Neural crest cell (in vitro differentiated cells): ENCODE measurements around the gene ACVR1C. TPM values are rescaled to one million over a fixed set of nuclear protein-coding genes. Genes with fewer than 3 reads are reported as not detected.

Experiments used
- DNase-seq: peaks from one replicate; pipeline ENCODE4 v3.0.0; 2021; ENCODE audit warnings: low read depth, mixed read lengths, low spot score
- H3K27ac Mint-ChIP-seq: one replicate; pipeline ENCODE4 v1.8.0; 2021; ENCODE audit warnings: mild to moderate bottlenecking, mixed read lengths; ENCODE audit not compliant: unreplicated experiment
- H3K27me3 Mint-ChIP-seq: 2 replicates; pipeline ENCODE4 v1.8.0; 2021; ENCODE audit warnings: low read depth, mild to moderate bottlenecking, mixed read lengths
- H3K36me3 Mint-ChIP-seq: 2 replicates; pipeline ENCODE4 v1.8.0; 2021; ENCODE audit warnings: low read depth, mild to moderate bottlenecking, mixed read lengths
- H3K4me1 Mint-ChIP-seq: 2 replicates; pipeline ENCODE4 v1.8.0; 2021; ENCODE audit warnings: mixed read lengths
- H3K4me3 Mint-ChIP-seq: one replicate; pipeline ENCODE4 v1.8.0; 2021; ENCODE audit warnings: mild to moderate bottlenecking, mixed read lengths
- H3K9me3 Mint-ChIP-seq: 2 replicates; pipeline ENCODE4 v1.8.0; 2021; ENCODE audit warnings: mixed read lengths
- total RNA-seq: library from RNA; stranded (reverse); gene quantifications from 2 replicates; pipeline ENCODE4 v1.2.1, GENCODE V29; 2021
- TF ChIP-seq, protein P1 (sequence below): fragments of 200-600 bp; sonication (generic); conservative IDR thresholded peaks from 2 replicates; pipeline ENCODE4 v1.5.0; 2021; ENCODE audit warnings: antibody characterized with exemption, mild to moderate bottlenecking

ACVR1C gene
- total RNA-seq, 1 donor from 2014 or later: 0.26 TPM

DNA sequence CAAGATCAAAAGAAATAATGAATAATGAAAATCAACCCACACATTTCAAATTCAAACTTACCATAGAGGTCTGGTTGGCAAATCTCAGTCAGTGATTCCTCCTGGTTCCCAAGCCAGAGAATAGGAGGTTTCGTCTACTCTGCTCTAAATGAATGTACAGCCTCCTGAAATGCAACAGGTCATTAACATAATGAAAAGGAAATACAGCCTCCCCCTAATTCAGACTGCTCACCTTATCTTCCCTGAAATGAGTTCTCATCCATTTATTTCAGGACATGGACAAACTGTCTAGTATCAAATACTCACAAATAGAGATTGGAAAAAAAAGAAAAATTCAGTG lies 141.4 kb downstream of the ACVR1C start:
- Mint-ChIP-seq H3K27ac (no peak overlapping the region), H3K9me3 (no peaks in the 10 kb centered on the region), H3K36me3 (no peaks in the 10 kb centered on the region), H3K4me3 (no peak overlapping the region), H3K4me1 (peaks cover 13% of the 10 kb centered on the region), H3K27me3 (peaks cover 22% of the 10 kb centered on the region)
- no peak for DNase-seq
- TF ChIP-seq, protein P1, sequence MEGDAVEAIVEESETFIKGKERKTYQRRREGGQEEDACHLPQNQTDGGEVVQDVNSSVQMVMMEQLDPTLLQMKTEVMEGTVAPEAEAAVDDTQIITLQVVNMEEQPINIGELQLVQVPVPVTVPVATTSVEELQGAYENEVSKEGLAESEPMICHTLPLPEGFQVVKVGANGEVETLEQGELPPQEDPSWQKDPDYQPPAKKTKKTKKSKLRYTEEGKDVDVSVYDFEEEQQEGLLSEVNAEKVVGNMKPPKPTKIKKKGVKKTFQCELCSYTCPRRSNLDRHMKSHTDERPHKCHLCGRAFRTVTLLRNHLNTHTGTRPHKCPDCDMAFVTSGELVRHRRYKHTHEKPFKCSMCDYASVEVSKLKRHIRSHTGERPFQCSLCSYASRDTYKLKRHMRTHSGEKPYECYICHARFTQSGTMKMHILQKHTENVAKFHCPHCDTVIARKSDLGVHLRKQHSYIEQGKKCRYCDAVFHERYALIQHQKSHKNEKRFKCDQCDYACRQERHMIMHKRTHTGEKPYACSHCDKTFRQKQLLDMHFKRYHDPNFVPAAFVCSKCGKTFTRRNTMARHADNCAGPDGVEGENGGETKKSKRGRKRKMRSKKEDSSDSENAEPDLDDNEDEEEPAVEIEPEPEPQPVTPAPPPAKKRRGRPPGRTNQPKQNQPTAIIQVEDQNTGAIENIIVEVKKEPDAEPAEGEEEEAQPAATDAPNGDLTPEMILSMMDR: no peak

DNA sequence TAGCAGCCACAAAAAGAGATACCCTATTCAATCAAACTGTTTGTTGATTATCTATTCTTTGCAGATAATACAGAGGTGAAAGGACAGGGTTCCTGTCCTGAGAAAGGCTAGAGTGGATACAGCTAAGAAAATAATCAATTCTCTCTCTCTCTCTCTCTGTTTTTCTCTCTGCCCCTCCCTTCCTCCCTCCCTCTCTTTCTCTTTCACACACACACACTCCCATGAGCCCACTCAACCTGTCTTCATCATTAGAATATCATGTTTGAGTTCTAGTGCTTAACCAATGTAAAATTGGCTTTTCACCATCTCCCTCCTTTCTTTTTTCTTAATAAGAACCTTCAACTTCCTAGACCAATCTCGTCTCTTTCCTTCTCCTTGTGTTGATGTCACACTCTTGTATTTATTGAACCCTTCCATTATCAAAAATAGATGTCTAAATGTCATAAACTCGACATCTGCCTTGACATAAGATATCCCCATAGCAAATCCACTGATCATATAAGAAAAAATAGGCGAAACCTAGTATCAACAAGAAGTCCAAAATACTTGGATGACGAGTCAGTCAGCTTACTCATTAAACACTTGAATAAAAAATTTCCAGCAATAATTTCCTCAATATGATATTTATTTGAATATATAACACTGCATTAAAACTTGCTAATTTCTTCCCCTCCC lies 141.9 kb downstream of the ACVR1C start:
- TF ChIP-seq, protein P1: no peak
- H3K36me3 Mint-ChIP-seq: no peaks in the 10 kb centered on the region
- H3K4me1 Mint-ChIP-seq: peaks cover 13% of the 10 kb centered on the region
- H3K9me3 Mint-ChIP-seq: no peaks in the 10 kb centered on the region
- no peak overlapping the region for H3K4me3 Mint-ChIP-seq
- no peak for DNase-seq
- peaks cover 18% of the 10 kb centered on the region for H3K27me3 Mint-ChIP-seq
- H3K27ac Mint-ChIP-seq: no peak overlapping the region

DNA sequence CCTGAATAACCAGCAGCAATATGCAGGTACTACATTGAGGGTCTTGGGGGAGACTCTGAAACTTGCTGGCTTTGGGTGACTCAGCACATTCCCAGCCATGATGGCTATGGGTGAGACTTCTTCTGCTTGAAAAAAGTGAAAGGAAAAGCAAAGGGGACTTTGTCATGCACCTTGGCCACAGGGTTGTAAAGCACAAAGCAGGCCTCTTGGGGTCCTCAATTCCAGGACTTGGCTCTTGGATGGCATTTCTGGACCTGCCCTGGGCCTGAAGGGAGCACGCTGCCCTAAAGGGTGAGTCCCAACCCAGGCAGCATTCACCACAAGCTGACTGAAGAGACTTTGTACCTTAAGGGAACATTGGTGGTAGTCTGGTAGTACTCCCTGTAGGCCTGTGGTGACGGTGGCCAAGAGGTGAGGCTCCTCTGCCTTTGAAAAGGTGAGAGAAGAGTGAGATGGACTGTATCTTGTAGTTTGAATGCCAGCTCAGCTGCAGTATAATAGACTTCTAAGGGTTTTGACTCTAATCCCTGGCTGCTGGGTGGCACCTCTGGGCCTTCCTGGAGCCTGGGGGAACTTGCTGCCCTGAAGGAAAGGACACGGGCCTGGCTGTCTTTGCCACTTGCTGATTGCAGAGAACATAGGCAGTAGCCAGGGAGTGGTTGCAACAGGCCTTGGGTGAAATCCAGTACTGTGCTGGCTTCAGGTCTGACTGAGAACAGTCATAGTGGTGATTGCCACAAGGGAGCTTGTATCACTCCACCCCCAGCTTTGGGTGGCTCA lies 148.3 kb downstream of the ACVR1C start:
- Mint-ChIP-seq H3K4me1 (no peaks in the 10 kb centered on the region), H3K9me3 (peaks cover 8% of the 10 kb centered on the region), H3K27ac (no peak overlapping the region), H3K4me3 (no peak overlapping the region), H3K36me3 (no peaks in the 10 kb centered on the region), H3K27me3 (no peaks in the 10 kb centered on the region)
- no peak for DNase-seq
- TF ChIP-seq, protein P1: no peak

DNA sequence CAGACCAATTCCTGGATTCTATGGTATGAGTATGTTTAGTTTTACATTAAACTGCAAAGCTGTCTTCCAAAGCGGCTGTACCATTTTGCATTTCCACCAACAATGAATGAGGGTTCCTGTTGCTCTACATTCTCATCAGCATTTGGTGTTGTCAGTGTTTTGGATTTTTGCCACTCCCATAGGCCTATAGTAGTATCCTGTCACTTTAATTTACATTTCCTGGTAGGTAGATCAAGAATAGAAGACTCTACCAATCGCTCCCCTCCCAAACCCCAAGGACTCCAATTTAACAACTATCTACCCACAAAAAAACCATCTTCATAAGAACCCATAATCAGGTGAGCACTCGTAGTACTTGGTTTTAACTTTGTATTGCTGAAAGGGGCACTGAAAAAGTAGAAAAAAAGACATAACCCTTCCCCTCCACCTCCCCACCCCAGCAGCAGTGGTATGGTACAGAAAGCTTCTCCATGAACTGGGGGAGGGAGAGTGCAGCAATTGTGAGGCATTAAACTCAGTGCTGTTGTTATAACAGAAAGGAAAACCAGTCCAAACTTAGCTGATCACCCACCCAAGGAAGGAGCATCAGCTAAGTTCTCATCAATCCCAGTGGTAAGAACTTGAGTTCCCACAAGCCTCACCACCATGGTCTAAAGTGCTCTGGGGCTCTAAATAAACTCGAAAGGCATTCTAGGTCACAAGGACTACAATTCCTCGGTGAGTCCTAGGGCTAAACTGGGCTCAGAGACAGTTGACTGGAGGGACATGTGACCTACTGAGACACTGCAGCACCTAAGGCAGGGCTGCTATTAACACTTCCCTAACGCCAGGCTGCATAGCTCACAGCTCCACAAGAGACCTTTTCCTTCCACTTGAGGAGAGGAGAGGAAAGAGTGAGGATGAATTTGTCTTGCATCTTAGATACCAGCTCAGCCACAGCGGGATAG lies 149.3 kb downstream of the ACVR1C start:
- no peaks in the 10 kb centered on the region for H3K4me1 Mint-ChIP-seq
- H3K27ac Mint-ChIP-seq: no peak overlapping the region
- H3K9me3 Mint-ChIP-seq: peaks cover 8% of the 10 kb centered on the region
- no peak overlapping the region for H3K4me3 Mint-ChIP-seq
- H3K36me3 Mint-ChIP-seq: no peaks in the 10 kb centered on the region
- no peak for DNase-seq
- TF ChIP-seq, protein P1: no peak
- no peaks in the 10 kb centered on the region for H3K27me3 Mint-ChIP-seq

DNA sequence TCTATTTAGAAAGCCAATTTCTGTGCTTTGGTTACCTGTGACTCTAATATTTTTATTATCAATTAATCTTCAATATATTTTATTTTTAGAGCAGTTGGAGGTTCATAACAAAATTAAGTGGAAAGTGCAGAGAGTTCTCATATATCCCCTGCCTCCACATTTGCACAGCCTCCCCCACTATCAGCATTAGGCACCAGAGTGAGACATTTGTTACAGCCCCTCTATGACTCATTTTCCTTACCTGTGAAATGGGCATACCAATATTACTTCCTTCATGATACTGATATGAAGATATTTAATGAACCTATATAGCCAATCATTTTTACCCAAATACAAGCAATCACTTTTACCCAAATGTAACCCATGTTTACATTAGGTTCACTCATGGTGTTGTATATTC lies 150.7 kb downstream of the ACVR1C start:
- Mint-ChIP-seq H3K27ac (no peak overlapping the region), H3K4me1 (no peaks in the 10 kb centered on the region), H3K36me3 (no peaks in the 10 kb centered on the region), H3K4me3 (no peak overlapping the region), H3K27me3 (no peaks in the 10 kb centered on the region), H3K9me3 (peaks cover 8% of the 10 kb centered on the region)
- DNase-seq: no peak
- TF ChIP-seq, protein P1: no peak
